Osteoblast (primary cell): ENCODE data around the gene ENKD1. TPM values are rescaled to one million over a fixed set of nuclear protein-coding genes. Genes with fewer than 3 reads are reported as not detected.

Experiments used
- DNase-seq: peaks from one replicate; pipeline ENCODE4 v3.0.0; 2011; ENCODE audit warnings: low spot score, mixed read lengths; ENCODE audit not compliant: insufficient read length; ENCODE audit errors: missing footprints
- H2AFZ ChIP-seq: 2 replicates; pipeline ENCODE4 v1.6.0; 2011; ENCODE audit warnings: mild to moderate bottlenecking, low read length
- H3K27ac ChIP-seq: 2 replicates; pipeline ENCODE4 v1.5.1; 2011; ENCODE audit warnings: mild to moderate bottlenecking, low read depth, low read length, moderate library complexity
- H3K27me3 ChIP-seq: 2 replicates; pipeline ENCODE4 v1.6.0; 2012; ENCODE audit warnings: mild to moderate bottlenecking, control low read depth, inconsistent platforms, low read length, moderate library complexity; ENCODE audit not compliant: insufficient read depth
- H3K36me3 ChIP-seq: 2 replicates; pipeline ENCODE4 v1.5.1; 2011; ENCODE audit warnings: mild to moderate bottlenecking, low read length, control low read depth, moderate library complexity; ENCODE audit not compliant: insufficient read depth
- H3K4me1 ChIP-seq: 2 replicates; pipeline ENCODE4 v1.5.1; 2011; ENCODE audit warnings: mild to moderate bottlenecking, low read length, control low read depth, moderate library complexity; ENCODE audit not compliant: insufficient read depth
- H3K4me2 ChIP-seq: 2 replicates; pipeline ENCODE4 v1.6.0; 2011; ENCODE audit warnings: mild to moderate bottlenecking, low read length; ENCODE audit not compliant: insufficient read depth
- H3K4me3 ChIP-seq: fragments of 200-600 bp; sonication (generic); 3 replicates; pipeline ENCODE4 v1.5.1; 2012; ENCODE audit warnings: mild to moderate bottlenecking, low read length, inconsistent platforms; ENCODE audit not compliant: insufficient read depth
- H3K79me2 ChIP-seq: 2 replicates; pipeline ENCODE4 v1.6.0; 2012; ENCODE audit warnings: mild to moderate bottlenecking, low read length, control low read depth, inconsistent platforms; ENCODE audit not compliant: insufficient read depth
- H3K9me3 ChIP-seq: 2 replicates; pipeline ENCODE4 v1.5.1; 2011; ENCODE audit warnings: low read depth, low read length, control low read depth
- H4K20me1 ChIP-seq: 2 replicates; pipeline ENCODE4 v1.6.0; 2012; ENCODE audit warnings: mild to moderate bottlenecking, low read length, control low read depth; ENCODE audit not compliant: insufficient read depth
- total RNA-seq: library from RNA; depleted of rRNA; stranded (reverse); fragments of >200 nt; gene quantifications from 2 replicates; pipeline ENCODE4 v1.2.3, GENCODE V29; 2012
- TF ChIP-seq, protein P1 (sequence below): IDR thresholded peaks from 2 replicates; pipeline ENCODE4 v1.5.1; 2011; ENCODE audit warnings: mild to moderate bottlenecking, low read depth, low read length, moderate library complexity; ENCODE audit errors: extremely low read depth

Gene ENKD1
- total RNA-seq, 1 donor = 15.9 TPM

GRCh38 chr16:67653789-67654402 lies 12.7 kb downstream of the ENKD1 start:
- H3K27ac ChIP-seq = no peak overlapping the region
- peaks cover 54% of the 10 kb centered on the region for H3K27me3 ChIP-seq
- no peaks in the 10 kb centered on the region for H3K36me3 ChIP-seq
- H3K4me2 ChIP-seq = peak overlapping the region; percentile 76
- TF ChIP-seq, protein P1, sequence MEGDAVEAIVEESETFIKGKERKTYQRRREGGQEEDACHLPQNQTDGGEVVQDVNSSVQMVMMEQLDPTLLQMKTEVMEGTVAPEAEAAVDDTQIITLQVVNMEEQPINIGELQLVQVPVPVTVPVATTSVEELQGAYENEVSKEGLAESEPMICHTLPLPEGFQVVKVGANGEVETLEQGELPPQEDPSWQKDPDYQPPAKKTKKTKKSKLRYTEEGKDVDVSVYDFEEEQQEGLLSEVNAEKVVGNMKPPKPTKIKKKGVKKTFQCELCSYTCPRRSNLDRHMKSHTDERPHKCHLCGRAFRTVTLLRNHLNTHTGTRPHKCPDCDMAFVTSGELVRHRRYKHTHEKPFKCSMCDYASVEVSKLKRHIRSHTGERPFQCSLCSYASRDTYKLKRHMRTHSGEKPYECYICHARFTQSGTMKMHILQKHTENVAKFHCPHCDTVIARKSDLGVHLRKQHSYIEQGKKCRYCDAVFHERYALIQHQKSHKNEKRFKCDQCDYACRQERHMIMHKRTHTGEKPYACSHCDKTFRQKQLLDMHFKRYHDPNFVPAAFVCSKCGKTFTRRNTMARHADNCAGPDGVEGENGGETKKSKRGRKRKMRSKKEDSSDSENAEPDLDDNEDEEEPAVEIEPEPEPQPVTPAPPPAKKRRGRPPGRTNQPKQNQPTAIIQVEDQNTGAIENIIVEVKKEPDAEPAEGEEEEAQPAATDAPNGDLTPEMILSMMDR = no peak
- H3K4me3 ChIP-seq = peak overlapping the region; percentile 57
- peaks cover 2% of the 10 kb centered on the region for H3K4me1 ChIP-seq
- peaks cover 9% of the 10 kb centered on the region for H4K20me1 ChIP-seq
- H3K9me3 ChIP-seq = no peaks in the 10 kb centered on the region
- H3K79me2 ChIP-seq = peaks cover 3% of the 10 kb centered on the region
- DNase-seq = peak; percentile 77
- no peak overlapping the region for H2AFZ ChIP-seq

GRCh38 chr16:67653128-67653788 lies 13.3 kb downstream of the ENKD1 start:
- Histone ChIP-seq H2AFZ (no peak overlapping the region), H3K4me1 (no peaks in the 10 kb centered on the region), H3K36me3 (no peaks in the 10 kb centered on the region), H3K27ac (no peak overlapping the region), H3K4me3 (peak overlapping the region; percentile 57), H3K4me2 (peak overlapping the region; percentile 76), H3K9me3 (no peaks in the 10 kb centered on the region), H3K79me2 (no peaks in the 10 kb centered on the region), H3K27me3 (peaks cover 61% of the 10 kb centered on the region), H4K20me1 (peaks cover 9% of the 10 kb centered on the region)
- TF ChIP-seq, protein P1 = no peak
- DNase-seq = peak; percentile 96

- DNase-seq = peak; percentile 97
- H2AFZ ChIP-seq = no peak overlapping the region
- H3K27me3 ChIP-seq = peaks cover 66% of the 10 kb centered on the region
- H3K4me1 ChIP-seq = no peaks in the 10 kb centered on the region
- H3K27ac ChIP-seq = no peak overlapping the region
- peak overlapping the region; percentile 76 for H3K4me2 ChIP-seq
- H3K4me3 ChIP-seq = no peak overlapping the region
- H3K36me3 ChIP-seq = no peaks in the 10 kb centered on the region
- peaks cover 9% of the 10 kb centered on the region for H4K20me1 ChIP-seq
- no peaks in the 10 kb centered on the region for H3K9me3 ChIP-seq
- no peaks in the 10 kb centered on the region for H3K79me2 ChIP-seq
- TF ChIP-seq, protein P1 = no peak
Observed at GRCh38 chr16:67652578-67653127, 13.9 kb downstream of the ENKD1 start.

DNA sequence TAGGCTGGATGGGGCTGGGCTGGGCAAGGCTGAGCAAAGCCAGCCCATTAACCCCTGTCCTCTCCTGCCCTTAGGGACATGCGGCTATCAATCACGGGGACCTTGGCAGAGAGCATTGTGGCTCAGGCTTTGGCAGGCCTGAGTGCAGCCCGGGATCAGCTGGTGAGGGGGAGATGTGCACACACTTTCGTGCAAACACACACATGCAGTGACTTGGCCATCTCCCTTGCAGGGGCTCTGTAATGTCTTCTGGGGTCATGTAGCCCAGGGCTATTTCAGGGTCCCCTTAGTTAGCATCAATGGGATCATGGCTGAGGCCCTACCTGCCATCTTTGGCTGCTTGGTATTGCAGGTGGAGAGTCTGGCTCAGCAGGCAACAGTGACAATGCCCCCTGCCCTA lies 14.7 kb downstream of the ENKD1 start:
- Histone ChIP-seq H3K36me3 (no peaks in the 10 kb centered on the region), H4K20me1 (peaks cover 9% of the 10 kb centered on the region), H3K4me2 (no peak overlapping the region), H3K79me2 (no peaks in the 10 kb centered on the region), H3K9me3 (no peaks in the 10 kb centered on the region), H3K4me3 (no peak overlapping the region), H3K4me1 (no peaks in the 10 kb centered on the region), H3K27me3 (peaks cover 73% of the 10 kb centered on the region), H2AFZ (no peak overlapping the region), H3K27ac (no peak overlapping the region)
- TF ChIP-seq, protein P1 = no peak
- DNase-seq = peak; percentile 87
